Activated T-helper 2 cell treated with anti-CD3 and anti-CD28 coated beads, Interferon-gamma antibody, Interleukin-2, Interleukin-4, amounts not matched to agents 10 μg/mL and 5 μg/mL and 100 μg/mL, durations not matched to agents 14 hours and 24 hours and 36 hours (primary cell): ENCODE measurements around the gene SH3RF3. TPM values are rescaled to one million over a fixed set of nuclear protein-coding genes. Genes with fewer than 3 reads are reported as not detected.

ENCODE experiments used
- DNase-seq: peaks from one replicate; pipeline ENCODE4 v3.0.0; 2021; ENCODE audit warnings: low spot score
- H3K27ac Mint-ChIP-seq: one replicate; pipeline ENCODE4 v1.8.0; 2021; ENCODE audit warnings: mixed read lengths
- H3K27me3 Mint-ChIP-seq: one replicate; pipeline ENCODE4 v1.8.0; 2021; ENCODE audit warnings: low read depth, mixed read lengths
- H3K36me3 Mint-ChIP-seq: one replicate; pipeline ENCODE4 v1.8.0; 2021; ENCODE audit warnings: low read depth, mixed read lengths
- H3K4me1 Mint-ChIP-seq: one replicate; pipeline ENCODE4 v1.8.0; 2021; ENCODE audit warnings: low read depth, mixed read lengths
- H3K4me3 Mint-ChIP-seq: one replicate; pipeline ENCODE4 v1.8.0; 2021; ENCODE audit warnings: low read depth, mild to moderate bottlenecking, moderate library complexity, mixed read lengths
- H3K9me3 Mint-ChIP-seq: one replicate; pipeline ENCODE4 v1.8.0; 2021; ENCODE audit warnings: mixed read lengths
- intact Hi-C: fragments of 100-400 bp; cut with micrococcal nuclease; formaldehyde crosslinking; loops from one replicate; pipeline ENCODE4 v1.15.1; 2023
- total RNA-seq: library from RNA; stranded (reverse); gene quantifications from 2 replicates; pipeline ENCODE4 v1.2.3, GENCODE V29; 2022

The SH3RF3 gene
- total RNA-seq, 1 donor from 2014 or later, result 0.78 TPM

DNA sequence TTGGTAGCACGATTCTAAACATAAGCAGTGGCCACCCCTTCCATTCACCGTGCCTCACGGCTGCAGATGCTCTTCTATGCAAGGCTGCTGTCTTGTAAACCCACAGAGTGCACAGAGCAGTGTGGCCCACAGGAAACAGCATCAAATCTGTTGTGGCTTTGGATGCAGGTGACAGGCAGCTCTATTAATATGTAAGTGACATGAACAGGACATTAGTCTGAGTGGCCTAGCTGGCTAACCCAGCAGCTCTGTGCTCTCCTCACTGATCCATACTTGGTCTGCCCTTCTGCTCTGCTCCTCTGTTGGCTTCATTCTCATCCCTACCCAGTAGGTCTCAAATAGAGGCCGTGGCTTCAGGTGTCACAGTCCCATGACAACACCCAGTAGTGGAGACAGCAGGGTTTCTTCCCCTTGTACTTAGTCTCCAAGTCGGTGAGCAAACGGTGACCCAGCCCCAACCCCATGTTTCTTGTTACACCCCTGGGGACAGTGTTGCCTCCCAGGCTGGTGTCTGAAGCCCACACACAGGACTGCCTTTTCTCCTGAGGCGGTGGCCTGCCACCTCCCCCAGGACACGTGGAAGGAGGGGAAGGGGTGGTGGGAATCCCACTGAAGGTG, 5.8 kb downstream of the SH3RF3 start:
- H3K36me3 Mint-ChIP-seq, result no peaks in the 10 kb centered on the region
- H3K27me3 Mint-ChIP-seq, result peaks cover 80% of the 10 kb centered on the region
- H3K9me3 Mint-ChIP-seq, result no peaks in the 10 kb centered on the region
- no peak for DNase-seq
- no peak overlapping the region for H3K27ac Mint-ChIP-seq
- H3K4me3 Mint-ChIP-seq, result no peak overlapping the region
- H3K4me1 Mint-ChIP-seq, result peaks cover 18% of the 10 kb centered on the region
- intact Hi-C loops, result no loop called here

DNA sequence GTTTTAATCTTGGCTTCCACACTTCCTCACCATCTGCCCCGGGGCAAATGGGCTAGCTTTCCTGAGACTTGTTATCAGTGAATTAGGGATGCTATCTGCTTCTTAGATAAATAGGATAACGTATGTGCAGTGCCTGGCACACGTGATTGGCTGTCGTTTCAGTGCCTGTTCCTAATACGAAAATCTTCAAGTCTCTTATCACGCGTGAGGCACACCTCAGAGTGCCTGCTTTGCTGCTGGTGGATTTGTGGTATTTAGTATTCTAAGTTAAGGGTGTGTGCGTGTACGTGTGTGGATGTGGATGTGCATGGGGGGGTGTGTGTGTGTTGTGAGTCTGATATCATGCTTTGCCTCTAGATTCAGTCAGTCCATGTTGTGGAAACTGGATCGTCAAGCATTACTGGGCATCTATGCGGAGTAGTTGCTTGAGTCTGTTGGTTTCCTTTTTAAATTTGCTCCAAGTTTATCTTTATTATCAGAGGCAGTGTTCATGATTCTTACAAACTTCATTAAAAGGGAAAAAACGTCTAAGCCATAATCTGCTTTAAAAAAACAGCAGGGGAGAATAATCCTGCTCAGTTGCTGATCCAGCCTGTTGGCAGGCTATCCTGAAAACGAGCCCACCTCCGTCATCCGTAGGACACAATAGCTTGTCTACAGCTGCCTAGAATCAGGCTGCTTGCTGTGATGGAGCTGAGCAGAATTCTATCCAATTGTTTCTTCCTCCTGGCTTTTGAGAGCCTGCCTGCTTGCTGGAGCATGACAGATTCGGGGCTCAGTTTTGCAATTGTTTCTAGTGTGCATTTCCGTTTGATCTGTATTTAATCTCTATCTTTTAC, 6.6 kb downstream of the SH3RF3 start:
- Mint-ChIP-seq H3K36me3 (no peaks in the 10 kb centered on the region), H3K9me3 (no peaks in the 10 kb centered on the region), H3K27ac (no peak overlapping the region), H3K27me3 (peaks cover 79% of the 10 kb centered on the region), H3K4me1 (peaks cover 15% of the 10 kb centered on the region), H3K4me3 (no peak overlapping the region)
- DNase-seq, result no peak
- intact Hi-C loops, result no loop called here

DNA sequence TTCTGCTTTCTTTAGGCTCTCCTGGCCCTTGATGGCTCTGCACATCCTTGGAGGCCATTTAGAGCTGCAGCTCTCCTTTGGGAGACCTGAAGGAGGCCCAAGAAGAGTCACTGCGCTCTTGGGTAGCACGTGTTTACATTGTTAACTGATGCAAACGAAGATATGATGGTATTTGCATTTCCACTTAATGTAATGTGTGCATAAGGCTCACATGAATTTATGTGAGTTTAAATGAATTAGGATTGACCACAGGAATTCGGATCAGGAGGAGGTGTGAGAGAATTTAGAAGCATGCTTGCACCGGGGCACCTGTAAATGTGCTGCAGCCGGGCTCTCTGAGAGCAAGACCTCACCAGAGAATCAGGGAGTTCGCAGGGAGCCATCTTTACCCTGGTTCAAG, 7.5 kb downstream of the SH3RF3 start:
- Mint-ChIP-seq H3K4me3 (no peak overlapping the region), H3K27me3 (peaks cover 78% of the 10 kb centered on the region), H3K36me3 (no peaks in the 10 kb centered on the region), H3K9me3 (no peaks in the 10 kb centered on the region), H3K27ac (no peak overlapping the region), H3K4me1 (peaks cover 14% of the 10 kb centered on the region)
- no peak for DNase-seq
- intact Hi-C loops, result no loop called here

DNA sequence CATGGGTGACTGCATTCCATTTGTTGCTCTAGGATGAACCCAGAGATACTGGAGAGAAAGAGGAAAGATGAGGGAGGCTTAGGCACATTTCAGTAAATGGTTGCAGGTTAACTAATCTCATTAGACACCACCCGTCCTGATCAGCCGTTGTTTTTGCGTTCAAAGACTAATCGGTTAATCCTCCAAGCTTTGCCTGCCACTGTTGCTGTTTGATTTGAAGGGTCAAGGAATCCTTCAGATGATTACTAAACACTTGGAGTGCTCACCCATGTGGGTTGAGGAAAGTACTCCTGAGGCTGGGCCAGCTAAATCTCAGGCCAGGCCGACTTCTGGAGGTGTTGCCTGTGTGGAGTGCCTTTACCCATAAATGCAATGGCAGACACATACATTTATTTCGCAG, 8.6 kb downstream of the SH3RF3 start:
- peaks cover 73% of the 10 kb centered on the region for H3K27me3 Mint-ChIP-seq
- no peak overlapping the region for H3K4me3 Mint-ChIP-seq
- H3K4me1 Mint-ChIP-seq, result peaks cover 18% of the 10 kb centered on the region
- no peak overlapping the region for H3K27ac Mint-ChIP-seq
- DNase-seq, result no peak
- H3K36me3 Mint-ChIP-seq, result no peaks in the 10 kb centered on the region
- no peaks in the 10 kb centered on the region for H3K9me3 Mint-ChIP-seq
- intact Hi-C loops, result no loop called here

DNA sequence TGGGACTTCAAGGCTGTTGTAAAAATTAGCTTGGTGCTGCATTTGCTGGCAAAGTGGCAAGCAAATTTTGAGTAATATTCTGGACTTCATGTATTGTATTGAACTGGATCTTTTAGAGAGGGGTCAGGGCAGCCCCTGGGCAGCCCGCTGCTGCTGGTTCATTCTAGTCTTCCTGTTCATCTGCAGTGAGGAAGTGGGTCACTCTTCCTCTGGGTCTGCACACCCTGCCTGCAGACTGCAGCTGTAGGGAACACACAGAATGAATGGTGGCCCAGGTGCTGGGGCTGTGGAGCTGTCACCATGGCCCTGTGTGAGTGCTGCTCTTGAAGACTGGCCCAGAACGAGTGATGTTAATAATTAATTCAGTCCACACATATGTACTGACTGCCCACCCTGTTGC, 9.4 kb downstream of the SH3RF3 start:
- DNase-seq, result no peak
- Mint-ChIP-seq H3K27me3 (peaks cover 70% of the 10 kb centered on the region), H3K27ac (no peak overlapping the region), H3K4me3 (no peak overlapping the region), H3K4me1 (peaks cover 26% of the 10 kb centered on the region), H3K9me3 (no peaks in the 10 kb centered on the region), H3K36me3 (no peaks in the 10 kb centered on the region)
- intact Hi-C loops, result no loop called here

DNA sequence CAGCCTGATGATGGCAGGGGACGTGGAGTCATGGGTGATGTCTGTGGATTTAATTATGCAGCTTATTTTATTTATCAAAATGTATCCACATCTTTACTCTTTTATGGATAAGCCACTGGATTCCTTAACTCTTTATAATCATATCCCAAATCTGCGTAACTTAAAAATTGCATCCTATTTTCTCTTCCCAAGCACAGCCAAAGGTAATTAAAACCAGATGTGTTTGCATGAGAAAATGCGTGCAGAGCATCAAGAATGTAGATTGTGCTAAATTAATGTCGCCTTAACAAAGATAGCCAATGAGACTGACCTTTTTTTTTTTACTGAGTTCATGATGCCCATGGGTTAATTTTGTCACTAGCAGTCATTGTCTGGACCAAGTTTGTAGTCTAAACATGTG, 10.0 kb downstream of the SH3RF3 start:
- H3K4me1 Mint-ChIP-seq, result peaks cover 31% of the 10 kb centered on the region

DNA sequence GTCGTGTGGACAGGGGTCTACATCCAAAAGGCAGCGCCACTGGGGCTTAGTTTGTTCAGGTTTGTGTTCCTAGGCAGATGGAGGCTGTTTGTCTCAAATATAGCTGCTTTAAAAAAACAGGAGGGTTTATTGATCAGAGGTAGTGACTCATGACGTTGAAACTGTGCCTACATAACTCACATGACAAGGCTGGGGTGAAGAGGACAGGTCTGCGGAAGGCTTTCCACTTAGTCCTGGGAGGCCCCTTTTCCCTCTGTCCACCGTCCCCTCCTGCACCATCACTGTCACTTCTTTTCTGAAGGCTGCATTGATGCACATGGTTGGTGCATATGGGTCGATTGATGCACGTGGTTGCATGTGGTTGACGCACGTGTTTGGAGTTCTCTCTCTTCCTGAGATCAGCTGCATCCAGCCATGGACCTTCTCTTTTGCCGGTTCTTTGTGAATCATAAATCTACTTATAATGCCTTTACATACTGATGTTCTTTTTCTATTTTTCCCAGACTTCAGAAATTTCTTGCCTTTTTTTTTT, 10.9 kb downstream of the SH3RF3 start:
- no peak overlapping the region for H3K27ac Mint-ChIP-seq
- peaks cover 58% of the 10 kb centered on the region for H3K27me3 Mint-ChIP-seq
- H3K4me3 Mint-ChIP-seq, result no peak overlapping the region
- H3K9me3 Mint-ChIP-seq, result no peaks in the 10 kb centered on the region
- peaks cover 39% of the 10 kb centered on the region for H3K4me1 Mint-ChIP-seq
- no peaks in the 10 kb centered on the region for H3K36me3 Mint-ChIP-seq
- DNase-seq, result no peak
- intact Hi-C loops, result loop anchor here (5.0 kb wide), 1 partner anchor 197 kb away; no protein-coding TSS in a partner anchor

More for the DNA sequence above, 10.0 kb downstream of the SH3RF3 start:
- peaks cover 64% of the 10 kb centered on the region for H3K27me3 Mint-ChIP-seq
- H3K27ac Mint-ChIP-seq, result no peak overlapping the region
- intact Hi-C loops, result no loop called here
- H3K36me3 Mint-ChIP-seq, result no peaks in the 10 kb centered on the region
- no peak for DNase-seq
- no peaks in the 10 kb centered on the region for H3K9me3 Mint-ChIP-seq
- H3K4me3 Mint-ChIP-seq, result no peak overlapping the region

DNA sequence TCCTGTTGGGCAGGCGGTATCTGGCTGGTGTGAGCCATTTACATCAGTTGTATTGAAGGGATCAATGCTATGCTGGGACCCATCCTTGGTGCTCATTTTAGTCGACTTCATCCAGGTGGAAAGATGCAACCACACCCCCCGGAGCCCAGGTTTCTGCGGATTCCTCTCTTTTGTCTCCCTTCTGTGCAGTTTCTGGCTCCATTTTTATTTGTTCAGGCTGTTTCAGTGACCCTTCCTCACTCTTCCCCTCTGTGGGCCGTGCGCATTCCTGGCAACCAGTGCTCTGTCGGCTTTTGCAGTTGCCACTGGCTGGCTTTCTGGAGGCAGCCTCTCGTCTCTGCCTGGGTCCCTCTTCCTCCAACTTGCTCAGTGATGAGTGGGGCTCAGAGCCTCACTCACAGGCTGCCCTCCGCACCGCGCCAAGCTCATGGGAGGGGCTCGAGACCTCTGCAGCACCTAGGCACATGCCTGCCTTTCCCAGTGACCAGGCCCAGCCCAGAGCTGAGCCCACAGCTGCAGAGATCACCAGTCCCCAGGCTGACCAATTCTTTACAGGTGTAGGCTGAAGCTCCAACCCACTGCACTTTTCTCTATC, 12.1 kb downstream of the SH3RF3 start:
- intact Hi-C loops, result loop anchor here (5.0 kb wide), 1 partner anchor 196 kb away; no protein-coding TSS in a partner anchor
- Mint-ChIP-seq H3K27ac (no peak overlapping the region), H3K36me3 (no peaks in the 10 kb centered on the region), H3K4me1 (peaks cover 46% of the 10 kb centered on the region), H3K4me3 (no peak overlapping the region), H3K27me3 (peaks cover 55% of the 10 kb centered on the region), H3K9me3 (no peaks in the 10 kb centered on the region)
- DNase-seq, result no peak

DNA sequence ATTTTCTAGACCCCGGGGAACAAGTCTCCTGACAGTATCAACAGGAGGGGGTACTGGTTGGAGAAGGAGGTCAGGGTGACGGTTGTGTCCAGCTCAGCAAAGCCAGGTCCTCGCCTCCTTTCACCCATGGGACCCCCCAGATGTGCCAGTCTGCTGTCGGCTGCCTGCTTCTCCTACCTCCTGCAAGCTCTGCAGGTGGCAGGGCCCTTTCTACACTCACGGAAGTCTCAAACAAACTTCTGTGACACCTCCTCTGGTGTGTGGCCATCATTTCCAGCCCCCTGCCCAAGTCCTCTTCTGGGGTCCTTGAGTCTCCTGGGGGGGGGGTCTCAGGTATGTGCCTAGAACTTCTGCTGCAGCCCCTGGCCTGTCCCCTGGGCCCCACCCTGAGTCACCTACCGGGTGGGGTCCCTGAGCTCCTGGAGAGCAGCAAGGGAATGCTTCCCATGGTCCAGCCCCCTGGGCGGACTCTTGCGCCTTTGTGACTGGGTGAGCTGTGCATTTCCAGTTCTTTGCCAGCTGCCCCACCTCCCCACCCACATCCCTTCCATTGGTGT, 12.8 kb downstream of the SH3RF3 start:
- Mint-ChIP-seq H3K4me1 (peaks cover 46% of the 10 kb centered on the region), H3K9me3 (no peaks in the 10 kb centered on the region), H3K27ac (no peak overlapping the region), H3K36me3 (no peaks in the 10 kb centered on the region), H3K4me3 (no peak overlapping the region), H3K27me3 (peaks cover 50% of the 10 kb centered on the region)
- intact Hi-C loops, result loop anchor here (5.0 kb wide), 1 partner anchor 195 kb away; no protein-coding TSS in a partner anchor
- no peak for DNase-seq

DNA sequence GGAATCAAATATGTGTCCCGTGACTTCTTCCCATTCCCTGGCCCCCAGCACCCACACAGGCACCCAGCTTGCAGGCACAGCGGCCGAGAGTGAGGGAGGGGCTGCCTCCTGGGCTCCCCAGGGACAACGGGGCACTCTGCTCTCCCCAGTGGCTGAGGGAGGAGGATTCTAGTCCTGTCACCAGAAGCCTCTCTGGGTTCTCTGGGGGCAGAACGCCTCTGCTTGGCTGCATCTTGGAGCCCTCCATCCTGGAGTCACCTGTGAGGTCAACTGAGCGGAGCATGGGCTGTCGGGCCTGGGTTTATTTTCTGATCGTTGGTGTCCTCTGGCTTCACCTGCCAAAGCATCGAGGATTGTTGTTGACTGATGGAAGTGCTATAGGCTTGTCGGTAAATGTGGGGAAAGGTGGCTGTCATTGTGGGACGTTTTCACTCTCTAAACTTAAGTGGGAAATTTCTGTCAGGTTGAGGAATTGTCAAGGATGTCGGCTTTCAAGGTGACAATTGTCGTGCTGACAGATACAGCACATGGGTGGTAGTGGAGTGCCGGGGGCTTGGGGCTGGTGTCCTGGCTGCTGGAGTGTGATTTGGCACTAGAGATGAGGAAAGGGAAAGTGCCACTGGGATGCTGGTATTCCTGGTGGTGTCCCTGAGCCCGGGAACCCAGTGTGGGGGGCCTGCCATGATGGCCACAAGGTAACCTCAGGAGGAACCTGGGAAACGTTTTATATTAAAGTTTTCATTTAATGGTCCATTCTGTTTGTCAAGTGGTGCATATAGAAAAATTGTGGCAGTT, 13.6 kb downstream of the SH3RF3 start:
- no peaks in the 10 kb centered on the region for H3K36me3 Mint-ChIP-seq
- H3K9me3 Mint-ChIP-seq, result no peaks in the 10 kb centered on the region
- no peak overlapping the region for H3K27ac Mint-ChIP-seq
- intact Hi-C loops, result loop anchor here (5.0 kb wide), 1 partner anchor 195 kb away; no protein-coding TSS in a partner anchor
- DNase-seq, result no peak
- H3K27me3 Mint-ChIP-seq, result peaks cover 52% of the 10 kb centered on the region
- H3K4me3 Mint-ChIP-seq, result no peak overlapping the region
- H3K4me1 Mint-ChIP-seq, result peaks cover 46% of the 10 kb centered on the region

DNA sequence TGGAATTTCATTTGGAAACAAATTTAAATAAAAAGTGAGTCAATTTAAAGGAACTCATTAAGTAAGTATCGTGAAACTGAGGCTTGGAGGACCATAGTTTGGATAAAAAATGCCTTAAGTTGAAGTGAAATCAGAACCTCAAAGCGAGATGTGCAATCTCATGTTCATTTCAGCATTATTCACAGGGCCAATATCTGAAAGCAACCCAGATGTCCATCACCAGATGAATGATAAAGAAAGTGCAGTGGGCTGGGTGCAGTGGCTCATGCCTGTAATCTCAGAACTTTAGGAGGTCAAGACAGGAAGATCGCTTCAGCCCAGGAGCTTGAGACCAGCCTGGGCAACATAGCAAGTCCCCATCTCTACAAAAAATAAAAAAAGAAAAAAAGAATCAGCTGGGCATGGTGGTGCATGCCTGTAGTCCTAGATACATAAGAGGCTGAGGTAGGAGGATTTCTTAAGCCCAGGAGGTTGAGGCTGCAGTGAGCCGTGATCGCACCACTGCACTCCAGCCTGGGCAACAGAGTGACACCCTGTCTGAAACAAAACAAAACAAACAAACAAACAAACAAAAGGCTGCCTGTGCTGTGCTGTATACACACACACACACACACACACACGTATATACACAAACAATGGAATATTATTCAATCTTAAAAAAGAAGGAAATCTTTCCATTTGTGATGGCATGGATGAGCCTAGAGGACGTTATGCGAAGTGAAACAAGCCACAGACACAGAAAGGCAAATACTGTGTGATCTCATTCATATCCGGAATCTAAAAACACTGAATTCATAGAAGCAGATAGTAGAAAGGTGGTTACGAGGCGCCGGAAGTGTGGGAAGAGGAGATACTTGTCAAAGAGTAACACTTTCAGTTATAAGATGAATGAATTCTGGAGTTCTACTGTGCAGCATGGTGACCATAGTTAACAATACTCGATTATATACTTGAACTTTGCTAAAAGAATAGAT, 14.5 kb downstream of the SH3RF3 start:
- peak; percentile 64 for DNase-seq
- Mint-ChIP-seq H3K4me1 (peaks cover 46% of the 10 kb centered on the region), H3K4me3 (no peak overlapping the region), H3K9me3 (no peaks in the 10 kb centered on the region), H3K36me3 (no peaks in the 10 kb centered on the region), H3K27me3 (peaks cover 54% of the 10 kb centered on the region), H3K27ac (no peak overlapping the region)
- intact Hi-C loops, result loop anchor here (1.0 to 5.0 kb wide), 2 partner anchors 71 to 194 kb away; no protein-coding TSS in a partner anchor
